CD4-positive, CD25-positive, alpha-beta regulatory T cell (primary cell): ENCODE data around the gene DEPDC1. TPM values are rescaled to one million over a fixed set of nuclear protein-coding genes. Genes with fewer than 3 reads are reported as not detected.

Experiments used
- ATAC-seq, 2 donors: fragments of 150-1000 bp; cut with Tn5 transposase; one replicate each; pipeline ENCODE4 v1.10.0; 2021; ENCODE audit warnings: low read depth in 2 of 2, moderate number of reproducible peaks in 2 of 2, moderate library complexity in 1 of 2
- DNase-seq, 3 donors: peaks; one replicate each; pipeline versions ENCODE4 v3.0.0 to v3.0.0-alpha.2; 2012 to 2022; ENCODE audit warnings: mixed read lengths in 1 of 3
- H3K27ac ChIP-seq: one replicate; pipeline ENCODE4 v1.7.0; 2013; ENCODE audit warnings: mild to moderate bottlenecking, low read length; ENCODE audit not compliant: insufficient read depth, poor library complexity, severe bottlenecking
- H3K27me3 ChIP-seq: one replicate; pipeline ENCODE4 v1.7.0; 2013; ENCODE audit warnings: low read length; ENCODE audit not compliant: control insufficient read depth, insufficient read depth
- H3K36me3 ChIP-seq: one replicate; pipeline ENCODE4 v1.7.0; 2013; ENCODE audit warnings: mild to moderate bottlenecking, low read length, moderate library complexity; ENCODE audit not compliant: control insufficient read depth, insufficient read depth
- H3K4me1 ChIP-seq: 2 replicates; pipeline ENCODE4 v1.7.0; 2013; ENCODE audit warnings: mild to moderate bottlenecking, low read length; ENCODE audit not compliant: insufficient read depth, control insufficient read depth, poor library complexity, severe bottlenecking
- H3K4me3 ChIP-seq: one replicate; pipeline ENCODE4 v1.7.0; 2013; ENCODE audit warnings: low read depth, mild to moderate bottlenecking, low read length, moderate library complexity
- H3K9me3 ChIP-seq, 2 experiments: 1 replicate in 1 of 2; 2 replicates in 1 of 2; pipeline ENCODE4 v1.7.0; 2013; ENCODE audit warnings: low read length in 2 of 2, mild to moderate bottlenecking in 1 of 2, moderate library complexity in 1 of 2; ENCODE audit not compliant: control insufficient read depth in 2 of 2
- H3K27ac Mint-ChIP-seq, 3 donors: one replicate each; pipeline ENCODE4 v1.8.0; 2020 to 2022; ENCODE audit warnings: mild to moderate bottlenecking in 3 of 3, mixed read lengths in 3 of 3, moderate library complexity in 2 of 3
- H3K27me3 Mint-ChIP-seq: one replicate; pipeline ENCODE4 v1.8.0; 2022; ENCODE audit warnings: mild to moderate bottlenecking, mixed read lengths
- H3K36me3 Mint-ChIP-seq: one replicate; pipeline ENCODE4 v1.8.0; 2020; ENCODE audit warnings: mixed read lengths
- H3K4me1 Mint-ChIP-seq, 4 donors: one replicate each; pipeline ENCODE4 v1.8.0; 2020 to 2022; ENCODE audit warnings: mixed read lengths in 4 of 4, mild to moderate bottlenecking in 1 of 4
- H3K4me3 Mint-ChIP-seq, 4 donors: one replicate each; pipeline ENCODE4 v1.8.0; 2020 to 2022; ENCODE audit warnings: mild to moderate bottlenecking in 4 of 4, mixed read lengths in 4 of 4, moderate library complexity in 3 of 4
- H3K9me3 Mint-ChIP-seq, 7 donors: one replicate each; pipeline ENCODE4 v1.8.0; 2020 to 2022; ENCODE audit warnings: mixed read lengths in 7 of 7, mild to moderate bottlenecking in 3 of 7, moderate library complexity in 2 of 7
- polyA plus RNA-seq, 4 donors: library from polyadenylated mRNA; unstranded; fragments of 300-500 nt; fragmentation: Illumina TruSeq; gene quantifications; one replicate each; pipeline ENCODE4 v1.2.3, GENCODE V29; 2021
- total RNA-seq: library from RNA; stranded (reverse); gene quantifications from one replicate; pipeline ENCODE4 v1.2.3, GENCODE V29; 2022

The DEPDC1 gene, protein sequence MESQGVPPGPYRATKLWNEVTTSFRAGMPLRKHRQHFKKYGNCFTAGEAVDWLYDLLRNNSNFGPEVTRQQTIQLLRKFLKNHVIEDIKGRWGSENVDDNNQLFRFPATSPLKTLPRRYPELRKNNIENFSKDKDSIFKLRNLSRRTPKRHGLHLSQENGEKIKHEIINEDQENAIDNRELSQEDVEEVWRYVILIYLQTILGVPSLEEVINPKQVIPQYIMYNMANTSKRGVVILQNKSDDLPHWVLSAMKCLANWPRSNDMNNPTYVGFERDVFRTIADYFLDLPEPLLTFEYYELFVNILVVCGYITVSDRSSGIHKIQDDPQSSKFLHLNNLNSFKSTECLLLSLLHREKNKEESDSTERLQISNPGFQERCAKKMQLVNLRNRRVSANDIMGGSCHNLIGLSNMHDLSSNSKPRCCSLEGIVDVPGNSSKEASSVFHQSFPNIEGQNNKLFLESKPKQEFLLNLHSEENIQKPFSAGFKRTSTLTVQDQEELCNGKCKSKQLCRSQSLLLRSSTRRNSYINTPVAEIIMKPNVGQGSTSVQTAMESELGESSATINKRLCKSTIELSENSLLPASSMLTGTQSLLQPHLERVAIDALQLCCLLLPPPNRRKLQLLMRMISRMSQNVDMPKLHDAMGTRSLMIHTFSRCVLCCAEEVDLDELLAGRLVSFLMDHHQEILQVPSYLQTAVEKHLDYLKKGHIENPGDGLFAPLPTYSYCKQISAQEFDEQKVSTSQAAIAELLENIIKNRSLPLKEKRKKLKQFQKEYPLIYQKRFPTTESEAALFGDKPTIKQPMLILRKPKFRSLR
- 0.39 TPM for total RNA-seq
- 1 to 10 TPM in 1 of 4 donors, under 1 TPM in 2, not detected in 1; 0.80 to 1.1 (median 0.99) TPM for polyA plus RNA-seq

DNA sequence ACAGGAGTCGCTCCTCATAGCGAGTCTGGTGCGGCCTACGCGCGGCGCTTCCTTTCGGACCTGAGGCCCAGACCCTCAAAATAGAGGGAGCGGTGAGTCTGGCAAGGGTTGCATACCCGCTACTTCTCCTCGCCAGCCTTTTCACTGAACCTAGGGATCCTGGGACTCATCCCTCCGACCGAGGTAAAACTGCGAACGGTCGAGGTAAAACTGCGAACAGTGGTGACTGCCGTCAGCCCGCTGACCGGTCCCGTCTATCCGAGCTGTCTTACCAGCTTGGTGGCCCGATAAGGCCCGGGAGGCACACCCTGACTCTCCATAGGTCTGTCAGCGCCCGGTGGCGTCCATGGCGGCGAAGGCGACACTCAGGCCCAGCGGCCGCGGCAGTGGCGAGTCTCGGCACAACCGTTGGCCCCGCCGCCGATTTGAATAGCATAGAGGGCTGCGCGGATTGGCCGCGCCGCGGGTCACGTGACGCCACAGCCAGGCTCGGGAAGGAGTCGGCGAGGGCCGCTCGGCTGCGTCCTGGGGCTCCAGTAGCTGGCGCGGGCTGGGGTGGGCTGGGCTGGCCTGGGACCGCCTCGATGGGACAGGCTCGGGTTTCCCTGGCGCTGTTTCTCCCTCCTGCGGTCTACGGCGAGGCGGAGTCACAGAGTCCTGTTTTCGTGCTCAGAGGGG, at the start of gene DEPDC1:
Gene DEPDC1 (minus strand): TSS at position 403 of the 678 bp plus-strand sequence. CDS start 83 bp downstream, at position 320.
- Histone ChIP-seq H3K36me3 (no peaks in the 10 kb centered on the region), H3K4me3 (peak within 1 kb of the TSS; percentile 87), H3K27me3 (no peaks in the 10 kb centered on the region), H3K27ac (no peak within 1 kb of the TSS), H3K9me3 (no peaks in the 10 kb centered on the region), H3K4me1 (peaks cover 20% of the 10 kb centered on the region)
- ATAC-seq (peak; percentile 88), DNase-seq (peak; percentile 68 to 83 (median 73))
- H3K4me3 Mint-ChIP-seq = peak within 1 kb of the TSS; percentile 88 to 98 (median 90)
- H3K4me1 Mint-ChIP-seq = peaks cover 5 to 54% (median 24%) of the 10 kb centered on the region in 4 donors
- H3K9me3 Mint-ChIP-seq = peaks cover 0 to 4% (median 2%) of the 10 kb centered on the region in 7 donors
- H3K27ac Mint-ChIP-seq = peak within 1 kb of the TSS; percentile 32 to 69 (median 50)
- H3K36me3 Mint-ChIP-seq = no peaks in the 10 kb centered on the region
- H3K27me3 Mint-ChIP-seq = peaks cover 8% of the 10 kb centered on the region

- no peak overlapping the region for H3K4me3 ChIP-seq
- no peaks in the 10 kb centered on the region for H3K36me3 Mint-ChIP-seq
- H3K27me3 ChIP-seq = no peaks in the 10 kb centered on the region
- H3K27me3 Mint-ChIP-seq = no peaks in the 10 kb centered on the region
- H3K27ac ChIP-seq = no peak overlapping the region
- DNase-seq (no peak), ATAC-seq (no peak)
- H3K4me3 Mint-ChIP-seq = no peak overlapping the region
- H3K9me3 ChIP-seq = no peaks in the 10 kb centered on the region
- H3K9me3 Mint-ChIP-seq = peaks cover 0 to 6% (median 2%) of the 10 kb centered on the region in 7 donors
- H3K27ac Mint-ChIP-seq = no peak overlapping the region
- no peaks in the 10 kb centered on the region for H3K36me3 ChIP-seq
- no peaks in the 10 kb centered on the region for H3K4me1 ChIP-seq
- no peaks in the 10 kb centered on the region for H3K4me1 Mint-ChIP-seq
Observed at GRCh38 chr1:68544651-68545050, 47.8 kb upstream of the DEPDC1 start.

- Mint-ChIP-seq H3K9me3 (peaks cover 0 to 5% (median 0%) of the 10 kb centered on the region in 7 donors), H3K4me3 (no peak overlapping the region), H3K27ac (peak overlapping the region in 1 of 3 donors; percentile 21), H3K27me3 (no peaks in the 10 kb centered on the region), H3K36me3 (no peaks in the 10 kb centered on the region), H3K4me1 (no peaks in the 10 kb centered on the region)
- Histone ChIP-seq H3K4me3 (no peak overlapping the region), H3K36me3 (no peaks in the 10 kb centered on the region), H3K27ac (no peak overlapping the region), H3K4me1 (no peaks in the 10 kb centered on the region), H3K9me3 (no peaks in the 10 kb centered on the region), H3K27me3 (no peaks in the 10 kb centered on the region)
- DNase-seq = no peak
- no peak for ATAC-seq
Observed at GRCh38 chr1:68542586-68542985, 45.7 kb upstream of the DEPDC1 start.

GRCh38 chr1:68538941-68539340, 42.1 kb upstream of the DEPDC1 start:
- Histone ChIP-seq H3K36me3 (no peaks in the 10 kb centered on the region), H3K4me1 (no peaks in the 10 kb centered on the region), H3K9me3 (no peaks in the 10 kb centered on the region), H3K4me3 (no peak overlapping the region), H3K27me3 (no peaks in the 10 kb centered on the region), H3K27ac (no peak overlapping the region)
- Mint-ChIP-seq H3K4me3 (no peak overlapping the region), H3K9me3 (peaks cover 0 to 7% (median 0%) of the 10 kb centered on the region in 7 donors), H3K36me3 (no peaks in the 10 kb centered on the region), H3K4me1 (peaks cover 0 to 11% (median 0%) of the 10 kb centered on the region in 4 donors), H3K27me3 (peaks cover 5% of the 10 kb centered on the region), H3K27ac (no peak overlapping the region)
- ATAC-seq (no peak), DNase-seq (no peak)

GRCh38 chr1:68528243-68528642, 31.4 kb upstream of the DEPDC1 start:
- Mint-ChIP-seq H3K27ac (no peak overlapping the region), H3K4me3 (no peak overlapping the region), H3K36me3 (no peaks in the 10 kb centered on the region), H3K9me3 (peaks cover 0 to 4% (median 2%) of the 10 kb centered on the region in 7 donors), H3K27me3 (peaks cover 4% of the 10 kb centered on the region), H3K4me1 (no peaks in the 10 kb centered on the region)
- ATAC-seq = no peak
- H3K27ac ChIP-seq = no peak overlapping the region
- no peaks in the 10 kb centered on the region for H3K4me1 ChIP-seq
- no peaks in the 10 kb centered on the region for H3K36me3 ChIP-seq
- H3K9me3 ChIP-seq = no peaks in the 10 kb centered on the region
- no peak overlapping the region for H3K4me3 ChIP-seq
- H3K27me3 ChIP-seq = peaks cover 3% of the 10 kb centered on the region
- DNase-seq = no peak

DNA sequence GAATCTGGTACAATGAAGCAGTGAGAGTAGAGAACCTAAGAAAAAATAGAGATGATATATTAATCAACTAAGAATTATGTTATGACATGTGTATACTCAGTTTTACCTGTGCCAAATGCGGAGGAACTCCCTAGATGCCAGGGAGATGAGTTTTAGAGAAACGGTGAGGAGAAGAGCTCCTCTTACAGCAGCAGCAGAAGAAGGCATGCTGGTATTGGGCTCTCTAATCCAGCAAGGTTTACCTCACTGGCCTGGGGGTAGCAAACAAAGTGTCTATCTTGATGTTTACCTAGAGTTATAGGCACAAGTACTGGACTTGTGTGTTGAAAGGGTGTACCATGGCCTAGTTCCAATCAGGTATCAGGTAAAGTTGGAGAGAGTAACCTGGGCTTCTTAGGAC, 28.9 kb upstream of the DEPDC1 start:
- Histone ChIP-seq H3K9me3 (no peaks in the 10 kb centered on the region), H3K36me3 (no peaks in the 10 kb centered on the region), H3K4me3 (no peak overlapping the region), H3K27me3 (peaks cover 3% of the 10 kb centered on the region), H3K4me1 (no peaks in the 10 kb centered on the region), H3K27ac (no peak overlapping the region)
- H3K9me3 Mint-ChIP-seq = peaks cover 0 to 2% (median 0%) of the 10 kb centered on the region in 7 donors
- H3K27me3 Mint-ChIP-seq = peaks cover 4% of the 10 kb centered on the region
- no peaks in the 10 kb centered on the region for H3K4me1 Mint-ChIP-seq
- no peak overlapping the region for H3K4me3 Mint-ChIP-seq
- ATAC-seq (no peak), DNase-seq (no peak)
- H3K27ac Mint-ChIP-seq = no peak overlapping the region
- no peaks in the 10 kb centered on the region for H3K36me3 Mint-ChIP-seq

DNA sequence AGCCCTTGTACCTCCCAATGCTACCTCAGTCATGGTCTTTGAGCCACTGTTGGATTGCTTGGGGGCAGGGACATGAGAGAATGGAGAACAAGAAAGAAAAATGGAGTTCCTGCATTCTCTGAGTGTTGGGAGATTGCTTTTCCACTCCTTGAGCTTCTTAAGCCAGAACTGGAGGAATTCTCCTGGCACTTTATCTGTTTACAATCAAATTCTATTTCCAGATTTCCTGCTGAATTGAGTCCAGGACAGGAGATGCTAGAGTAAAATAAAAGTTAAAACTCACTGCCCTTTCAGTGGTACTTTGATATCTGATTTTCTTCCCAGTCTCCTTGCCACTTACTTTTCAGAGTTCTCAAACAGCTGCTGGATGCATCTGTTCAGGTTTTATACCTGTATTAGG, 24.4 kb upstream of the DEPDC1 start:
- Histone ChIP-seq H3K4me3 (no peak overlapping the region), H3K36me3 (no peaks in the 10 kb centered on the region), H3K27me3 (peaks cover 3% of the 10 kb centered on the region), H3K9me3 (no peaks in the 10 kb centered on the region), H3K4me1 (no peaks in the 10 kb centered on the region), H3K27ac (no peak overlapping the region)
- no peak overlapping the region for H3K4me3 Mint-ChIP-seq
- H3K27me3 Mint-ChIP-seq = peaks cover 25% of the 10 kb centered on the region
- no peak for ATAC-seq
- no peaks in the 10 kb centered on the region for H3K9me3 Mint-ChIP-seq
- no peak for DNase-seq
- H3K27ac Mint-ChIP-seq = no peak overlapping the region
- no peaks in the 10 kb centered on the region for H3K36me3 Mint-ChIP-seq
- H3K4me1 Mint-ChIP-seq = no peaks in the 10 kb centered on the region
